LNCaP clone FGC (cell line): ENCODE measurements around the gene ADH4.
"Not testable (repeated sequence)": the region's sequence is repeated elsewhere in the genome, so short reads cannot be mapped to it uniquely, and the experiment has no call there.

Source experiments
- DNase-seq: peaks from one replicate; pipeline ENCODE4 v3.0.0-alpha.2; 2011; ENCODE audit warnings: low read depth
- H3K4me3 ChIP-seq: 2 replicates; pipeline ENCODE4 v1.5.1; 2011; ENCODE audit warnings: mild to moderate bottlenecking, low read depth, low read length, control low read depth
- CTCF ChIP-seq: IDR thresholded peaks from 2 replicates; pipeline ENCODE4 v1.5.1; 2012; ENCODE audit warnings: mild to moderate bottlenecking; ENCODE audit not compliant: control insufficient read depth, insufficient read depth; ENCODE audit errors: extremely low read depth

The ADH4 gene

GRCh38 chr4:99104153-99104552 is 39.9 kb downstream of the ADH4 start:
- no peak for TF ChIP-seq CTCF
- no peak overlapping the region for H3K4me3 ChIP-seq
- DNase-seq: no peak

DNA sequence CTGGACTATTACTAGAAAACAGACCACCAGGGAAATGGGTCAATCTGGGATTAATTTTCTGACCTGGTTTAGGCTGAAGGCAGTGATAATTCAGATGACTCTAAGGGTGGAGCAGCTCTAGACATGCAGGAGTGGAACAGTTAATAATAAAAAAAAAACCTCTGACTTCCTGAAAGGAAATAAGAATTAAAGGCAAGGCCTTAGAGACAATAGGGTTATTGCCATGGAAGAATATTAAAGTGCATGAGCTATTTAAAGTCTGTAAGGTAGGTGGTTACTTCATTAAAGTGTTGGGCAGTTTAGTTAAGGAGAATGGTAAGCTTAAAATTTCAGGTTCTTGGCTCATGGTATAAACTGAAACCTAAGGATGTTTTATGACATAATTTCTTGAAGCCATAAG is 40.9 kb downstream of the ADH4 start:
- no peak overlapping the region for H3K4me3 ChIP-seq
- no peak for DNase-seq
- TF ChIP-seq CTCF: no peak

- no peak overlapping the region for H3K4me3 ChIP-seq
- no peak for TF ChIP-seq CTCF
- DNase-seq: no peak
Measured at GRCh38 chr4:99102634-99103033, 41.5 kb downstream of the ADH4 start.

DNA sequence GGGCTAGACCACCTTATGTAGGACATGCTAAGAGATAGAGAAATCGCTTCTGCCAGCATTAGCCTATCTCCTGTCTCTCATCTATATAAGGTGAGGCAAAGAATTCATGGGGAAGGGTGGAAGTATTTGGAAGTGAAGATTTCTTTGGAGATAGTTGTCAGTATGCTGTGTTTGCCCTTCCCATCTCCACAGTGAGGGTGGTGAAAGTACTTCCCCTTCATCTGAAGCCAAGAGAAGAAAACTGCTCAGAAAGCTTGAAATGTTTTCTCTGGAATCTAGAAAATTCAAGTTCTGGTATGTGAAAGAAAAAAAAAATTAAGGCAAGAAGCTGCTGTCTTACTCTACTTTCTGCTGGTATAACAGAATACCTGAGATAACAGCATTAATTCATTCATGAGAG is 43.2 kb downstream of the ADH4 start:
- DNase-seq: no peak
- TF ChIP-seq CTCF: no peak
- no peak overlapping the region for H3K4me3 ChIP-seq

GRCh38 chr4:99099814-99100213 is 44.3 kb downstream of the ADH4 start:
- DNase-seq, H3K4me3 ChIP-seq: not testable (repeated sequence)

- no peak for TF ChIP-seq CTCF
- no peak for DNase-seq
- no peak overlapping the region for H3K4me3 ChIP-seq
Measured at GRCh38 chr4:99099311-99099710, 44.8 kb downstream of the ADH4 start.

- not testable (repeated sequence) for H3K4me3 ChIP-seq, DNase-seq
Measured at GRCh38 chr4:99091841-99092240, 52.3 kb downstream of the ADH4 start.

- no peak overlapping the region for H3K4me3 ChIP-seq
- no peak for DNase-seq
- TF ChIP-seq CTCF: no peak
Measured at GRCh38 chr4:99091216-99091575, 52.9 kb downstream of the ADH4 start.
